Measurements from ENCODE around the gene IFT122. TPM values are rescaled to one million over a fixed set of nuclear protein-coding genes. Genes with fewer than 3 reads are reported as not detected.

Gene IFT122
- total and polyA plus RNA-seq, 2 experiments from 2014 or later: 10.2 to 38.8 TPM

GRCh38 chr3:129474984-129475804 is 35.2 kb downstream of the IFT122 start:
- H3K36me3 Mint-ChIP-seq (ENCODE audit: low read depth): peaks cover 19% of the 10 kb centered on the region; the same call in 2 of the 3 replicates
- H3K4me1 Mint-ChIP-seq: no peaks in the 10 kb centered on the region

More at GRCh38 chr3:129474984-129475804, 35.2 kb downstream of the IFT122 start:
- TF ChIP-seq JUNB (IDR thresholded peaks at IDR 0.05; ENCODE audit: unreplicated experiment) (no peak), ZNF331 (CRISPR knock-in tag; IDR thresholded peaks at IDR 0.05; ENCODE audit: low read depth) (no peak), ZNF114 (CRISPR knock-in tag; IDR thresholded peaks at IDR 0.05) (no peak), POLR2AphosphoS5 (IDR thresholded peaks at IDR 0.05; ENCODE audit: low read depth) (no peak), EZH2phosphoT487 (IDR thresholded peaks at IDR 0.05; ENCODE audit: unreplicated experiment) (no peak), NANOG (IDR thresholded peaks at IDR 0.05; ENCODE audit: borderline replicate concordance) (no peak), ZNF462 (CRISPR knock-in tag; IDR thresholded peaks at IDR 0.05) (no peak), ETS1 (IDR thresholded peaks at IDR 0.05) (no peak), STAT1 (IDR thresholded peaks at IDR 0.05; ENCODE audit: unreplicated experiment) (no peak), CREB1 (CRISPR knock-in tag; IDR thresholded peaks at IDR 0.05; ENCODE audit: low read depth) (no peak), CTCF (conservative IDR thresholded peaks at IDR 0.05; ENCODE audit: low read depth in 2 of 2) (no peak), REST (IDR thresholded peaks at IDR 0.05; ENCODE audit: unreplicated experiment) (no peak), EZH2 (IDR thresholded peaks at IDR 0.05; ENCODE audit: low read depth, unreplicated experiment) (no peak)
- ATAC-seq: no peak
- Mint-ChIP-seq H3K4me3 (no peak overlapping the region), H3K27ac (no peak overlapping the region), H3K9me3 (no peaks in the 10 kb centered on the region), H3K27me3 (ENCODE audit: insufficient read depth, low read depth, poor library complexity) (peaks cover 3% of the 10 kb centered on the region)
- Histone ChIP-seq H3K79me2 (replicated peaks; ENCODE audit: insufficient read depth) (no peaks in the 10 kb centered on the region), H3K4me2 (no peak overlapping the region), H2AFZ (no peak overlapping the region), H3F3A (replicated peaks; ENCODE audit: low read depth) (no peaks in the 10 kb centered on the region), H3K27me3 (ENCODE audit: insufficient read depth) (no peaks in the 10 kb centered on the region), H4K20me1 (replicated peaks; ENCODE audit: insufficient read depth) (no peaks in the 10 kb centered on the region; the same call in 1 of the 2 replicates), H3K36me3 (ENCODE audit: insufficient read depth) (0 out of 2 replicates have a peak, but pooled peaks cover 3% of the 10 kb centered on the region), H3K9me2 (ENCODE audit: insufficient read depth) (no peaks in the 10 kb centered on the region), H3K4me3 (no peak overlapping the region), H3K4me1 (ENCODE audit: insufficient read depth) (no peaks in the 10 kb centered on the region), H3K27ac (ENCODE audit: low read depth) (no peak overlapping the region)
- DNase-seq (ENCODE audit: low spot score): no peak
